DND-41 (cell line): ENCODE results near the gene DPEP2NB.

Experiments
- CTCF ChIP-seq: IDR thresholded peaks from 2 replicates; pipeline ENCODE4 v1.5.1; 2012; ENCODE audit warnings: borderline replicate concordance, low read length, moderate library complexity, mild to moderate bottlenecking; ENCODE audit not compliant: poor library complexity, severe bottlenecking; ENCODE audit errors: extremely low read depth
- EZH2 ChIP-seq: IDR thresholded peaks from 3 replicates; pipeline ENCODE4 v1.6.1; 2012; ENCODE audit warnings: borderline replicate concordance, low read depth, mild to moderate bottlenecking, moderate library complexity, low read length, inconsistent platforms; ENCODE audit not compliant: severe bottlenecking

GRCh38 chr16:68037841-68038597, 22.3 kb upstream of the DPEP2NB start:
- TF ChIP-seq CTCF (no peak), EZH2 (no peak)
